Smooth muscle cell (in vitro differentiated cells): ENCODE data around the gene DOCK4. TPM values are rescaled to one million over a fixed set of nuclear protein-coding genes. Genes with fewer than 3 reads are reported as not detected.

Experiments used
- DNase-seq: peaks from one replicate; lab custom pipeline; 2025; ENCODE audit not compliant: unreplicated experiment; lab: John Stamatoyannopoulos, UW
- H2AFZ ChIP-seq: fragments of 200-600 bp; sonication (generic); 2 replicates; pipeline ENCODE4 v1.6.0; 2016; ENCODE audit warnings: antibody characterized with exemption, low read depth, mild to moderate bottlenecking
- H3F3A ChIP-seq: fragments of 200-600 bp; sonication (generic); 2 replicates; pipeline ENCODE4 v1.6.0; 2017; ENCODE audit warnings: antibody characterized with exemption, low read depth
- H3K27ac ChIP-seq: fragments of 200-600 bp; sonication (generic); 2 replicates; pipeline ENCODE4 v1.5.1; 2016; ENCODE audit warnings: low read depth, mild to moderate bottlenecking
- H3K27me3 ChIP-seq: fragments of 200-600 bp; sonication (generic); 2 replicates; pipeline ENCODE4 v1.6.1; 2016; ENCODE audit warnings: low read depth, mild to moderate bottlenecking
- H3K36me3 ChIP-seq: fragments of 200-600 bp; sonication (generic); 2 replicates; pipeline ENCODE4 v1.5.1; 2016; ENCODE audit warnings: low read depth
- H3K4me1 ChIP-seq: fragments of 200-600 bp; sonication (generic); 2 replicates; pipeline ENCODE4 v1.5.1; 2016; ENCODE audit warnings: low read depth
- H3K4me2 ChIP-seq: fragments of 200-600 bp; sonication (generic); 2 replicates; pipeline ENCODE4 v1.6.0; 2016; ENCODE audit warnings: mild to moderate bottlenecking
- H3K4me3 ChIP-seq: fragments of 200-600 bp; sonication (generic); 2 replicates; pipeline ENCODE4 v1.5.1; 2016; ENCODE audit warnings: mild to moderate bottlenecking
- H3K79me2 ChIP-seq: fragments of 200-600 bp; sonication (generic); 2 replicates; pipeline ENCODE4 v1.6.0; 2016; ENCODE audit warnings: low read depth, mild to moderate bottlenecking
- H3K9ac ChIP-seq: fragments of 200-600 bp; sonication (generic); 2 replicates; pipeline ENCODE4 v1.6.0; 2016; ENCODE audit warnings: low read depth
- H3K9me3 ChIP-seq: fragments of 200-600 bp; sonication (generic); replicated peaks from 2 replicates; pipeline ENCODE4 v1.5.1; 2016; ENCODE audit warnings: low read depth
- H4K20me1 ChIP-seq: fragments of 200-600 bp; sonication (generic); 2 replicates; pipeline ENCODE4 v1.6.0; 2016; ENCODE audit warnings: low read depth
- CTCF ChIP-seq: fragments of 200-600 bp; sonication (generic); IDR thresholded peaks from 2 replicates; pipeline ENCODE4 v1.5.1; 2017; ENCODE audit warnings: borderline replicate concordance, mild to moderate bottlenecking, antibody characterized with exemption; ENCODE audit not compliant: insufficient read depth, poor library complexity, severe bottlenecking
- WGBS: methylation state at CpG from one replicate; pipeline ENCODE4 v1.1.7; 2016; ENCODE audit warnings: low lambda C conversion rate; 5-methylcytosine and 5-hydroxymethylcytosine counted together
- polyA plus RNA-seq: library from polyadenylated mRNA; unstranded; fragments of >200 nt; fragmentation: Nextera tagmentation; extraction: Ambion mirVana; gene quantifications from 2 replicates; pipeline ENCODE4 v1.2.1, GENCODE V29; 2016
- total RNA-seq: library from RNA; depleted of rRNA; stranded (reverse); fragments of >200 nt; gene quantifications from 2 replicates; pipeline ENCODE4 v1.2.3, GENCODE V29; 2014

DOCK4 gene
- total and polyA plus RNA-seq, 2 experiments from 2014 or later = 7.4 to 20.5 TPM

DNA sequence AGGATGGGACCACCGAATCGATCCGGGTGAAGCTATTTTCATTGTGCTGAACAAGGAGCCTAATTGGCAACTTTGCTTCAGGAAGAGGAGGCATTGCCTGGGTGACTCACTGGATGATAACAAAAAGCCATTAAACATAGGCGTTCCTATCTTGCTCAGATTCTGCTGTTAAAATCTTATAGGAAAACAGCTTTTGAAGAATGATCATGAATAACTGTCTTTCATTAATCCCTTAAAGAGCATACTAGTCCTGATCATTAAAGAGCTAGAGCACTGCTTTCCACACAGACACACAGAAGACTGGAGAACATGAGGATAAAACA, 469.7 kb downstream of the DOCK4 start:
- no peaks in the 10 kb centered on the region for H3K36me3 ChIP-seq
- 32% methylated on average over 4 of the region's 4 CpGs for WGBS
- DNase-seq = no peak
- H3K9ac ChIP-seq = no peak overlapping the region
- peak overlapping the region; percentile 29 for H3K4me2 ChIP-seq
- TF ChIP-seq CTCF = no peak
- H2AFZ ChIP-seq = no peak overlapping the region
- no peak overlapping the region for H3K27ac ChIP-seq
- no peaks in the 10 kb centered on the region for H3K4me1 ChIP-seq
- H3K4me3 ChIP-seq = no peak overlapping the region
- H4K20me1 ChIP-seq = no peaks in the 10 kb centered on the region
- H3F3A ChIP-seq = no peaks in the 10 kb centered on the region
- H3K9me3 ChIP-seq = no peaks in the 10 kb centered on the region
- no peaks in the 10 kb centered on the region for H3K27me3 ChIP-seq
- no peaks in the 10 kb centered on the region for H3K79me2 ChIP-seq

DNA sequence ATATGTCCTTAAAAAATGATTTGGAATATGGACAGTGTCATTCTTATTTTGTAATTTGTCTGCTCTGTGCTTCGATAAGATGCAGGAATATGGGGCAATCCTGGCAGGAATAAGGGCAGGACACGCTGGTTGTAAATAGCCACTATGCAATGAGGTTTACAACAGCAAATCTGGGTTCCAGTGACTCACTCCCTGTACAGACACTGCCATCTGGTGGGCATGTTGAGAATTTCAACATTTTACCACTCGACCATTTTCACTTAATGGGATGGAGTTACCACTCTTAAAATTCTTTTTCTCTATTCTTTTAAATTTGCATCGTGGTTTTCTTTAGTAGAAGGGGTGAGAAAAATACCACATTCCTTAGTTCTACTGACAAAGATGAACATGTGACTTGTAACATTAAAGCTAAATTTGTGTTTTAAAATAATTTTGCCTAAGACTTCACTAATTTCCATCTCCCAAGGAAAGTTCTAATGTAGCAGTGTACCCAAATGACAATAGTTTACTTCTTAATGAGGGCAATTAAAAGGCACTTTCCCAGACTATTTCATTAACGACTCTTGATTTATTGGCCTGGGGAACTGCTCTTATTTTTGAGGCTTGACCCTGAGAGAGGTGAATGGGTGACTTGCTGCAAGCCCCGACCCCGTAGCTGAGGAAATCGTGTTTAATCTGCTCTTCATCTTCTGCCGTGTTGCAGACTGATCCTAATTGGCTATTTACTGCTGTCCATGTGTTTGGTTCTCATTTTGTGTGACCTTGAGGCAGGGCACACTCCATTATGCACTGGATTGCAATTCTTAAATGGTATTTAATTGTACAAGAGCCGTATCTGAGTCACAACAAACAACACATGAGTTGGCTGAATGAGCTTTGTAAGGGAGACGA, 470.3 kb downstream of the DOCK4 start:
- no peaks in the 10 kb centered on the region for H3F3A ChIP-seq
- H3K79me2 ChIP-seq = no peaks in the 10 kb centered on the region
- peak; percentile 82 for TF ChIP-seq CTCF
- H3K9me3 ChIP-seq = no peaks in the 10 kb centered on the region
- no peak overlapping the region for H3K4me3 ChIP-seq
- no peaks in the 10 kb centered on the region for H3K36me3 ChIP-seq
- WGBS = 43% methylated on average over 11 of the region's 11 CpGs
- H3K4me1 ChIP-seq = no peaks in the 10 kb centered on the region
- no peaks in the 10 kb centered on the region for H3K27me3 ChIP-seq
- peak; percentile 2 for DNase-seq
- H2AFZ ChIP-seq = no peak overlapping the region
- H3K9ac ChIP-seq = no peak overlapping the region
- peak overlapping the region; percentile 29 for H3K4me2 ChIP-seq
- no peak overlapping the region for H3K27ac ChIP-seq
- no peaks in the 10 kb centered on the region for H4K20me1 ChIP-seq

DNA sequence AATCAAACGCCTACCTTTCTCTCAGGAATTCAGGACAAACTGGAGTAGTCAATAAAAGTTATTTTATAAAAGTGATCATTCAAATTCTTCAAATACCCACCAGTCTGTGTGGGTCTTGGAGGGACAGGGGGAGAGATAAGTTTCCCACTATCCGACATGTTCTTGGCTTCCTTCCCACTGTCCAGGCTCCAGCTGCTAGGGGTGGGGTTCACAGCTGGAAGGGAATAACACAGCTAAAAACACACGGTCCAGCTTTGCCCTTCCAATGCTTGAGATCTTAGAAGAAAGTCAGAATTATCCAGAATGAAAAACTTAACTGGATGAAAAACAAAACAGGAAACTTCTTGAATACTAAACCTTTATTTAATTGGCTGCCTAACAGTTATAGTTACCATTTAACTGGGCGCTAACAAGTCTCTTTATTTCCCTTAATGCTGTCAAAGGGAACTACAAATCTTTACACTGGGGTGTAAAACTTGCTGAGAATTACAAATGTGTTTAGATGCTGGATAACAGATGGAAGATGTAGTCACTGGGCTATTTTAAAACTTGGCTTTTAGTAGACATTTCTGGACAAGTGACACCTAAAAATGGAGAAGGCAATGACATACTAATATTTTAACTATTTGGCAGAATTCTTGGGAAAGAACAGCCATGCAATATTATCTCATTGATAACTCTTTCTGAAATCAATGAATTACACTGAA, 471.1 kb downstream of the DOCK4 start:
- H3K79me2 ChIP-seq = no peaks in the 10 kb centered on the region
- no peak overlapping the region for H3K27ac ChIP-seq
- no peaks in the 10 kb centered on the region for H3F3A ChIP-seq
- no peaks in the 10 kb centered on the region for H3K36me3 ChIP-seq
- no peaks in the 10 kb centered on the region for H3K27me3 ChIP-seq
- no peak overlapping the region for H3K9ac ChIP-seq
- no peaks in the 10 kb centered on the region for H3K9me3 ChIP-seq
- no peak for TF ChIP-seq CTCF
- H3K4me2 ChIP-seq = no peak overlapping the region
- H3K4me1 ChIP-seq = no peaks in the 10 kb centered on the region
- no peak for DNase-seq
- H2AFZ ChIP-seq = no peak overlapping the region
- no peaks in the 10 kb centered on the region for H4K20me1 ChIP-seq
- no peak overlapping the region for H3K4me3 ChIP-seq
- 74% methylated on average over 4 of the region's 4 CpGs for WGBS
